Left ventricle myocardium inferior (tissue), 1 donor: ENCODE measurements around the gene C1QTNF12. TPM values are rescaled to one million over a fixed set of nuclear protein-coding genes. Genes with fewer than 3 reads are reported as not detected.

ENCODE experiments used
- DNase-seq: peaks from one replicate; pipeline ENCODE4 v3.0.0-alpha.2; 2020
- H3K27ac ChIP-seq: fragments of 200-600 bp; replicated peaks from 2 replicates; pipeline ENCODE4 v1.8.0; 2021
- H3K27me3 ChIP-seq: fragments of 200-600 bp; 2 replicates; pipeline ENCODE4 v1.8.0; 2021; ENCODE audit warnings: low read depth
- H3K36me3 ChIP-seq: fragments of 200-600 bp; 2 replicates; pipeline ENCODE4 v1.8.0; 2021
- H3K4me1 ChIP-seq: fragments of 200-600 bp; 2 replicates; pipeline ENCODE4 v1.8.0; 2021
- H3K4me3 ChIP-seq: fragments of 200-600 bp; 2 replicates; pipeline ENCODE4 v1.8.0; 2021; ENCODE audit warnings: mild to moderate bottlenecking, moderate library complexity
- H3K9me3 ChIP-seq: fragments of 200-600 bp; replicated peaks from 2 replicates; pipeline ENCODE4 v1.8.0; 2021
- intact Hi-C: fragments of 100-400 bp; cut with micrococcal nuclease; formaldehyde crosslinking; loops from one replicate; pipeline ENCODE4 v1.11.0; 2022
- total RNA-seq: library from RNA; stranded (reverse); fragmentation: NEBNext Ultra II Directional; extraction: Animal tissue kit (Norgen Biotek cat#: 25700); gene quantifications from one replicate; pipeline ENCODE4 v1.2.1, GENCODE V29; 2021
- TF ChIP-seq, protein P1 (sequence below): fragments of 200-600 bp; IDR thresholded peaks from 2 replicates; pipeline ENCODE4 v1.8.0; 2021; ENCODE audit warnings: antibody characterized with exemption, mild to moderate bottlenecking, borderline replicate concordance
- donor health status: DM: no; HTN: yes; CAD: no; lungs with severe emphysema.

Gene C1QTNF12
- total RNA-seq, 1 donor from 2014 or later: 0.55 TPM

DNA sequence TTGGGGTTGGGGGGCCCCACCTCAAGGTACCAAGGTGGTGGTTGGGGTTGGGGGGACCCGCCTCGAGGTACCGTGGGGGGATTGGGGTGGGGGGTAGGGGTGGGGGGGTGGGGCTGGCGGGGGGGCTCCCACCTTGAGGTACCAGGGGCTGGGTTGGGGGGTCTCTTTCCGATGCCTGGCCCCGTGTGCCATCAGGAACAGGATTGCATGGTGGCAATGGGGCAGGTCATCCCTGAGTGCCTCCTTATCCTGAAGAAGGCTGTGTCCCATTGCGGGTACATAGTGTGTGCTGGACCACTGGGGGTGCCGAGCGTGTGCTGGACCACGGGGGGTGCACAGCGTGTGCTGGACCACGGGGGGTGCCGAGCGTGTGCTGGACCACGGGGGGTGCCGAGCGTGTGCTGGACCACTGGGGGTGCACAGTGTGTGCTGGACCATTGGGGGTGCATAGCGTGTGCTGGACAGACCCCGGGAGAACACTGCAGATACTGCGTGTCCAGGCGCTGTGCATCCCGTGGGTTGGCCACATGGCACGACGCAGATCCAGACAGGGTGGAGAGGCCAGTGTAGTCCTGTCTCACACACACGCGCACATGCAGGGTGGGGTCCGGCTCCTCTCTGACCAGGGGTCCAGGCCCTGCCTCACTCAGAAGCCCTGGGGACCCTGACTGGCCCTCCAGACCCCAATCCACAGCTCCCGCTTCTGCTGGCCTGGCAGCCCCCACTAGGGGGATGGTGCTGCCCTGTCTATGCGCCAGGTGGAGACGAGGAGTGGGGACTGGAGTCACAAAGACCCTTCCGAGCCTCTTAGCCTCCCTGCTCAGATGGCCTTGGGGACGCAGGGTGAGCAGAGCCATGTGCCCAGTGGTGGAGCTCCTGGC is 37.9 kb upstream of the C1QTNF12 start:
- peaks cover 11% of the 10 kb centered on the region for H3K4me1 ChIP-seq
- TF ChIP-seq, protein P1, sequence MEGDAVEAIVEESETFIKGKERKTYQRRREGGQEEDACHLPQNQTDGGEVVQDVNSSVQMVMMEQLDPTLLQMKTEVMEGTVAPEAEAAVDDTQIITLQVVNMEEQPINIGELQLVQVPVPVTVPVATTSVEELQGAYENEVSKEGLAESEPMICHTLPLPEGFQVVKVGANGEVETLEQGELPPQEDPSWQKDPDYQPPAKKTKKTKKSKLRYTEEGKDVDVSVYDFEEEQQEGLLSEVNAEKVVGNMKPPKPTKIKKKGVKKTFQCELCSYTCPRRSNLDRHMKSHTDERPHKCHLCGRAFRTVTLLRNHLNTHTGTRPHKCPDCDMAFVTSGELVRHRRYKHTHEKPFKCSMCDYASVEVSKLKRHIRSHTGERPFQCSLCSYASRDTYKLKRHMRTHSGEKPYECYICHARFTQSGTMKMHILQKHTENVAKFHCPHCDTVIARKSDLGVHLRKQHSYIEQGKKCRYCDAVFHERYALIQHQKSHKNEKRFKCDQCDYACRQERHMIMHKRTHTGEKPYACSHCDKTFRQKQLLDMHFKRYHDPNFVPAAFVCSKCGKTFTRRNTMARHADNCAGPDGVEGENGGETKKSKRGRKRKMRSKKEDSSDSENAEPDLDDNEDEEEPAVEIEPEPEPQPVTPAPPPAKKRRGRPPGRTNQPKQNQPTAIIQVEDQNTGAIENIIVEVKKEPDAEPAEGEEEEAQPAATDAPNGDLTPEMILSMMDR: no peak
- no peaks in the 10 kb centered on the region for H3K36me3 ChIP-seq
- no peak for DNase-seq
- no peak overlapping the region for H3K27ac ChIP-seq
- no peak overlapping the region for H3K4me3 ChIP-seq
- peaks cover 34% of the 10 kb centered on the region for H3K27me3 ChIP-seq
- intact Hi-C loops: no loop called here
- H3K9me3 ChIP-seq: no peaks in the 10 kb centered on the region

DNA sequence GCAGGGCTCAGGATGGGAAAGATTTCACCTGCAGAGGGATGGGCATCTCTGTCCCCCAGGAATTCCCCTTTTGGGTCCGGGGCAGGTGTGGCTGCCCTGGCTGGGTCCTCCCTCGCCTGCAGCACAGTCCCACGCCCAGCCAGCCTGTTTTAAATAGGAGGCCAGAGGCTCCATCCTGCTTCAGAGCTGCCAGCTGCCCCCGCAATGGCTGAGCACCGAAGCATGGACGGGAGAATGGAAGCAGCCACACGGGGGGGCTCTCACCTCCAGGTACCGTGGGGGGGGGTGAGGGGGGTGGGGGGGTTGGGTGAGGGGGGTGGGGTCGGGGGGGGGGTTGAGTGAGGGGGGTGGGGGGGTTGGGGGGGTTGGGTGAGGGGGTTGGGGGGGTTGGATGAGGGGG is 37.3 kb upstream of the C1QTNF12 start:
- TF ChIP-seq, protein P1: no peak
- Histone ChIP-seq H3K27me3 (peaks cover 34% of the 10 kb centered on the region), H3K9me3 (no peaks in the 10 kb centered on the region), H3K4me3 (no peak overlapping the region), H3K4me1 (peaks cover 11% of the 10 kb centered on the region), H3K27ac (no peak overlapping the region), H3K36me3 (no peaks in the 10 kb centered on the region)
- DNase-seq: no peak
- intact Hi-C loops: no loop called here

DNA sequence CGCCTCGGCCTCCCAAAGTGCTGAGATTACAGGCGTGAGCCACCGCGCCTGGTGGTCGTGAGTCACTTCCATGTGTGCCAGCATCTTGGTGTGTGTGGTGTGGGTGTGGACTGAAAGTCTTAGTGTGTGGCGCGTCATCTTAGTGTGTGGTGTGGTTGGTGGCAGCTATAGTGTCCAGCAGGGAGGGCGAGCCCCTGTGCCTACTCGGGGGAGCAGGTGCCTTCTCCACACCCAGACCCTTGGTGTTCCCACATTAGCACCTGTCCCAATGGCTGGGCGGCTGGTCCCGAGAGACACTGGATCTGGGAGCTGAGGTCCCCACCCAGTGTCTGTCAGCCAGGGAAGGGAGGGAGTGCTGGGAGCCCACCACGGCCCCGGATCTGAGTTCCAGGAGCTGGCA is 36.5 kb upstream of the C1QTNF12 start:
- peaks cover 11% of the 10 kb centered on the region for H3K4me1 ChIP-seq
- DNase-seq: no peak
- peaks cover 34% of the 10 kb centered on the region for H3K27me3 ChIP-seq
- no peak overlapping the region for H3K27ac ChIP-seq
- TF ChIP-seq, protein P1: no peak
- no peaks in the 10 kb centered on the region for H3K36me3 ChIP-seq
- intact Hi-C loops: no loop called here
- H3K4me3 ChIP-seq: no peak overlapping the region
- no peaks in the 10 kb centered on the region for H3K9me3 ChIP-seq

DNA sequence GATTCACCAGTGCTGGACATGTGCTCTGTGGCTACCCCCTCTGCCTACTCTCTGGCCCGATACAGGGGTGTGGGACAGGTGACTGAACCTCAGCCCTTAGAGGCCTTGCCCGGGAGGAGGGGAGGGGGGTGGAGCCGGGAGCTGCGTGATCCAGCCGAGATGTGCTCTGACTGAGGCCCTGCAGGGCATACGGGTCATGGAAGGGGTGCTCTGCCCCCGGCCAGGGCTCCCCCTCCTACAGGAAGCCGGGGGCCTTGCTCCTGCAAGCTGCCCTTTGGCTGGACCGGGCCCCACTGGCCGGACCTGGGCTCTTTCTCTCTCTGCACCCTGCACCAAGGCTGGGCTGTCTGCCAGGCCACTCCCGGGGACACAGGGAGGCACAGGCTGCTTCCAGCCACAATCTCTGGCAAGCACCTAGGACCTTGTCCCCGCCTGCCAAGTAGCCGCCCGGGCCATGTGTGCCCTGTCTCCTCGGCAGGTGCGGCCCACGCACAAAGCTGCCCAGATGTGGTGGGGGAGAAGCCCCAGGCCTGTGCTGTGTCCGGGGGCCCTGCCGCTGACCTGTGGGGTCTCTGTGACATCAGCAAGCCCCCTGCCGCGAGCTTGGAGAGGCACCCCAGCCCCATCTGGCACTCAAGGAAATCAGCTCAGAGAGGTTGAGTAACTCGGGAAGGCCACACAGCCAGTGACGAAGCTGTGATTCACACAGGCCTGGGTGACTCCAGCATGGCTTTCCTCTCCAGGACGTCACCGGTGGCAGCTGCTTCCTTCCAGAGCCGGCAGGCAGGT is 35.2 kb upstream of the C1QTNF12 start:
- DNase-seq: peak; percentile 85
- H3K9me3 ChIP-seq: no peaks in the 10 kb centered on the region
- H3K36me3 ChIP-seq: no peaks in the 10 kb centered on the region
- peak overlapping the region; percentile 68 for H3K27ac ChIP-seq
- intact Hi-C loops: no loop called here
- peaks cover 11% of the 10 kb centered on the region for H3K4me1 ChIP-seq
- no peak overlapping the region for H3K4me3 ChIP-seq
- TF ChIP-seq, protein P1: no peak
- H3K27me3 ChIP-seq: peaks cover 23% of the 10 kb centered on the region

DNA sequence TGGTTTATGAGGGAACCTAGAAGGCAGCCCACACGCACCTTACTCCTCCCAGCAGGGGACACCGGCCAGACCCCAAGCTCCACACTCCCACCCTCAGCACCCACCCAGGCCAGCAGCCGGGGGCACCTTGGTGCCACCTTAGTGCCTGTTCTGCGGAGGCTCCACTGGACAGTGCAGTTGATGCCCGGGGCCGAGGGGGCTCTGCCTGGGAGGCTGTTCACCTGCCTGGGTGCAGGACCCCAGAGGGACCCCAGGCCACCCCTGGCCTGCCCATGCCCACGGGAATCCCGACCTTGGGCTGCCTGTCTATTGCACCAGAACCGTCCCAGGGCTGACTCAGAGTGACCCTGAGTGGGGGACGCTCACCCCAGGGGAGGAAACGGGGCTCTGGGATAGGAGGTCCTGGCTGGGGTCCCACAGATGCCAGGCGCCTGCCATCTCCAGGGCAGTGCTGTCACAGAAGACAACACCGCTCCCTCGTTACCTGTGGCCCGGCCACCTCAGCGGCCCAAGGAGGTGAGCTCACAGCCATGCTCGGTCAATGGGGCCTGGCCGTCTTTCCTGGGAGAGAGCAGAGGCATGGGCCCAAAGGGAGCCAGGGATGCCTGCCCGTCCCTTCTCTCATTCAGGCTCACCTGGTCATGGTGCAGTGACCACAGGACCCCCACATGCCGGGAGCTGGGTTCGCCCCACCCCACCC is 34.4 kb upstream of the C1QTNF12 start:
- intact Hi-C loops: no loop called here
- Histone ChIP-seq H3K36me3 (no peaks in the 10 kb centered on the region), H3K9me3 (no peaks in the 10 kb centered on the region), H3K4me1 (peaks cover 11% of the 10 kb centered on the region), H3K4me3 (no peak overlapping the region), H3K27ac (peak overlapping the region; percentile 68), H3K27me3 (peaks cover 15% of the 10 kb centered on the region)
- TF ChIP-seq, protein P1: no peak
- no peak for DNase-seq
